ENCODE measurements around the gene TEP1.
"Not testable (repeated sequence)": the region's sequence is repeated elsewhere in the genome, so short reads cannot be mapped to it uniquely, and the experiment has no call there.

Gene TEP1

DNA sequence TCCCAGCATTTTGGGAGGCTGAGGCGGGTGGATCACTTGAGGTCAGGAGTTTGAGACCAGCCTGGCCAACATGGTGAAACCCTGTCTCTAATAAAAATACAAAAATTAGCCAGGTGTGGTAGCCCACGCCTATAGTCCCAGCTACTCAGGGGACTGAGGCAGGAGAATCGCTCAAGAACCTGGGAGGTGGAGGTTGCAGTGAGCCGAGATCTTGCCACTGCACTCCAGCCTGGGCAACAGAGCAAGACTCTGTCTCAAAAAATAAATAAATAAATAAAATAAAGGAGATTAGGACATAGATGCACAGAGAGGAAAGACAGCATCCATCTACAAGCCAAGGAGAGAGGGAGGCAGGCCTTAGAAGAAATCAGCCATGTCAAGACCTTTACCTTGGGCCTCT, 72.3 kb downstream of the TEP1 start:
- not testable (repeated sequence) for DNase-seq

DNA sequence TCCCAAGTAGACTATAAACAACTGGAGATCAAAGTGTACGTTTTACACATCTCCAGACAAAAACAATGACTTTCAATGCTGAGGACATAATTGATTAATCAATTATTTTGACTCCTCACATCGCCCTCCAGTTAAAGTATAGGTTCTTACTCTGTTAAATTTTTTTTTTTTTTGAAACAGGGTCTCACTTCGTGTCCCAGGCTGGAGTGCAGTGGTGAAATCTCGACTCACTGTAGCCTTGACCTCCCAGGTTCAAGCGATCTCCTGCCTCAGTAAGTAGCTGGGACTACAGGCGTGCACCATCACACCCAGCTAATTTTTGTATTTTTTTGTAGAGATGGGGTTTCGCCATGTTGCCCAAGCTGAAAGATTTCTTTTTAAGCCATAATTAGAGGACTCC, 79.3 kb downstream of the TEP1 start:
- DNase-seq = no peak

- DNase-seq = no peak
Measured at GRCh38 chr14:20333494-20333841, 79.8 kb downstream of the TEP1 start.

DNA sequence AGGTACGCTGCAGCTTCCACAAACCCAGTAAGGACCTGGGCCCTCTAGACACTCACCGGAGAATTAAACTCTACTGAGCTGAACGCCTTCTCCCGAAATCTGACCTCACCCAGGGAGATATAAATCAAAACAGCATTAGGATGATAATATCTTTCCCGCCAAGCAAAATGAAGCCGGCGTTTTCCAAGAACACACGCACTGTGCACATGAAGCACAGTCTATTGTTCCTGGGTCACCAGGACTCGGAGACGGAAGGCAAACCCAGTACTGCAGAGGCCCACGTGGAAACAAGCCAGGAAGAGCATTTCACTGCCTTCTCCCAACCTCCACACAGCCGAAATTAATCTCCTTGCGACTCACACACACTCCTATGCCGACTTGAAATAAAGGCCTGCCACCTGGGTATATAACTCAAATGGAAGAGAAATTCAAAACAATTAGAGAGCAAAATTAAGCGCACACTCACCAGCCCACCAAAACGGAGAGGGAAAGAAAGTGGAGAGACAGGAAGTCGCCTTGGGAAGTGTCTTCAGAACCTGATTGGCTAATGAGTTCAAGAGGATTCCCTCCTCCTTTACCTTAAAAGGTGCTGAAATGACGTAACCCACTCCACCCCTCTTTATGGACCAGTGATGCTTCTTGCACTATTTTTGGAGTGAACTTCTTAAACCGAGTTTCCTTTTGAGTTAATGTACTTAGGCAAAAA, 80.4 kb downstream of the TEP1 start, which contains the start of gene CCNB1IP1:
CCNB1IP1 (minus strand) TSS at position 492 of the 706 bp plus-strand sequence. CDS start 16,756 bp downstream, outside the sequence.
- peak; percentile 95 for DNase-seq

DNA sequence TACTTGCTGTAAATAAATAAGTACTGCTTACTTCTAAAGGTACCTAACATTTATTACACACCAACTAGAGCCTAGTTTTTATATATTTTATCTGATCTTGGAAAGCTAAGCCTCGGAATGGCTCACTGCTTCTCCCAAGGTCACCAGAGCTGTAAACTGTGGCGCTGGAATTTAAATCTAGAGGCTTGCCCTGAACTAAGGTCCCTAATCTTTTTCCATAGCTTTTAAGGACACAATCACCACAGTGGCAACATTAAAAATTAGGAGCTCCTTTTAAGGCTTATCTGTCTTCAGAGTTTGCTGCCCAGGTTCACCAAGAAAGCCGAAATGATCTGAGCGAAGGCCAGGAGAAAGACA, 80.9 kb downstream of the TEP1 start:
- no peak for DNase-seq

DNA sequence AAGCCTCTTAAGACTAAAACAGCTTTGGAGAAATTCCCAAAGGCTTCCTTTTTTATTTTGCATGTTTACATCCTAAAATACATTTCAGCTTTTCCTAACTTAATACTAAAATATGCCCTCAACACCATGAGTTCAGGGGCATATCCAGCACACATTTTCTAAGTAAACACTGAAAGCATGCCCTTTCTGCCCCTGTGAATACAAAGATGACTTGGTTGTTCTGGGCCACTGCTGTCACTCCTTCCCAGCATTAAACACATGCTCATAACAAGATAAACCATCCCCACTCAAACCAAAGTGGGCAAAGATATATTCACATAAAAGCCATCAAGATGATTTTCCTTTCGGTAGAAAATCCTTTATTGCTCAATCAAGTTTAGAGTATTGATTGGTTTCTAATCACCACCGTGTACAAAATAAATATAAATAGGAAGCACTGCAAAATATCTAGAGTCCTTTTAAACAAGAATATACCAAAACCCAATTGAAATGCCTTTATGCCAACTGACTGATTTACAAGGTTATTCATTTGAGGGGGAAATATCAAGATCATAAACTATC, 82.2 kb downstream of the TEP1 start:
- DNase-seq = no peak

DNA sequence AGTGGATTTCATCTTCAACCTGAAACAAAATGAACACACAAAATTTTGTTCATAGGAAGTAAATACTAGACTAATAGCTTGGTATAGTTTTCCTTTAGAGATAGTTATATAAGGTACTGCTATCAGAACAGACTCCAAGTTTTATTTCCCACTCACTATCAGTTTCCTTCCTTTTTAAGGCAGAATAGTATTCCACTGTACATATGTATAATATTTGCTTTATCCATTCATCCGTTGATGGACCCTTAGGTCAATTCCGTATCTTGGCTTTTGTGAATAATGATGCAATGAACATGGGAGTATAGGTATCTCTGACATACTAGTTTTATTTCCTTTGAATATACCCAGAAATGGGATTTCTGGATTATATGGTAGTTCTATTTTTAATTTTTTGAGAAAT, 83.9 kb downstream of the TEP1 start:
- DNase-seq = no peak

- no peak for DNase-seq
Measured at GRCh38 chr14:20328705-20329104, 84.6 kb downstream of the TEP1 start.

DNA sequence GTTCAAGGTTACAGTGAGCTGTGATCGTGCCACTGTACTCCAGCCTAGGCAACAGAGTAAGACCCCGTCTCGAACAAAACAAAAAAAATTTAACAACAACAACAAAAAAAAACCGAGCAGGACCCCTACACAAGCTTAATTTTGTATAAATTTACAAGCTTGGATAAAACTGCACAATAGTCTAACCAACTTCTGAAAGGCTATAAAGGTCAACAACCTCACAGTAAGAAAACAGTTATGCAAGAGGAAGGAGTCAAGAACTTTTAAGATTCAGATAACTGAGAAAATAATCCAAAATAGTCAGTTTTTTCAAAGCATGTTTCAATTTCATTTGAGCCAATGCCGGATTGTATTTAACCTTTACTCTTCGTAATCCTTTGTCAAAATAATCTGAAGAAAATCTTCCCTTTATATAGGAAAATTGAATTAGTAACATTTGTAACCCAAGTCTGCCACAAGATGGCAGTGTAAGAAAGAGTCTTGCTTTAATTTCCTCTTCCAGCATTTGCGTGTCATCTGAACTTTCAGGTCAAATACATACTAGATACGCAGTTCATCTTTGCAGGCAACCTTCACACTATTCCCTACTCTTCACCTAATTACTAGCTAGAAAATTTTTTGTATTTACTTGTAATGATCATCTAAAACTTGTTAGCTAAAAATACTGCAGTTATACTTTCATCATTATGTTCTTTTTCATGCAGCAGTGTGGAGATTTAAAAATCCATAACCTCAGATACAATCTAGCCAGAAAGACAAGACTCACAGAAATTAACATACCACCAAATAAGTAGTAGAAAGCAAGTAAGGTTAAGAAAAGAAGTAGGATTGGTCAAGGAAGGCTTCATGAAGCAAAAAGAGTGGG, 86.1 kb downstream of the TEP1 start:
- peak; percentile 81 for DNase-seq

DNA sequence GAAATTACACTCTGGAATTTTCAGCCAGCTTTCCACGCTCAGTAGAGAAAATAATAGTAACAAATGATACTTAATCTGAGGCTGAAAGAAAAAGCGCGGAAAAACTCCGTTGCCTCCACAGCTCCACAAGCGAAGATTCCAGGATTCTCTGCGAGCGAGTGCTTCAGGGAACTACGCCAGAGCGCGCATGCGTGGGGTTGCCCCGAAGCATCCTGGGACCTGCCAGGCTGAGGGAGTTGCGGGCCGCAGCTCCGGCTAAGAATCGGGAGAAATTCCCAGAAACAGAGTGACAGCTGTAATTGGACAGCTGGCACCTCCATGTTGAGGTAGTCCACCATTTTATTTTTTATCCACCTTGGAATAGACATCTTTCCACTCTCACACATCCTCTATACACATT, 95.6 kb downstream of the TEP1 start:
- no peak for DNase-seq

Measured in NCI-H1105 treated with DMSO at 0.1 percent for 48 hours (cell line).